ENCODE measurements around the gene SNPH. TPM values are rescaled to one million over a fixed set of nuclear protein-coding genes. Genes with fewer than 3 reads are reported as not detected.

Gene SNPH
- total and polyA plus RNA-seq, 7 donors = 1.0 to 9.3 (median 3.7) TPM

- peak; percentile 98 for TF ChIP-seq CTCF (IDR thresholded peaks at IDR 0.05)
- Histone ChIP-seq H3K4me3 (peak overlapping the region; percentile 41), H3K27ac (peak overlapping the region; percentile 0), H3K27me3 (ENCODE audit: insufficient read depth in 3 of 3, low read length in 2 of 3) (no peaks in the 10 kb centered on the region), H3K36me3 (ENCODE audit: insufficient read depth in 1 of 2, low read depth in 1 of 2) (no peaks in the 10 kb centered on the region), H3K9me3 (no peaks in the 10 kb centered on the region), H3K4me1 (no peaks in the 10 kb centered on the region)
- DNase-seq (peak; percentile 77 to 83), ATAC-seq (peak; percentile 82 to 97 (median 90))
- intact Hi-C loops (cut with DNase I) = loop anchor here (1.0 to 5.0 kb wide), 3 partner anchors 79 to 125 kb away; partner anchors contain the start of gene FKBP1A (in 1 of the 2)
- 18 to 22% (median 20%) methylated on average over 32 to 38 of the region's 38 CpGs for WGBS, 3 donors
These were observed 47.3 kb downstream of the SNPH start for GRCh38 chr20:1313236-1313964.

GRCh38 chr20:1315804-1316203 lies 49.7 kb downstream of the SNPH start:
- Histone ChIP-seq H3K36me3 (ENCODE audit: insufficient read depth in 1 of 2, low read depth in 1 of 2) (no peaks in the 10 kb centered on the region), H3K4me3 (no peak overlapping the region), H3K4me1 (no peaks in the 10 kb centered on the region), H3K9me3 (no peaks in the 10 kb centered on the region), H3K27me3 (ENCODE audit: insufficient read depth in 3 of 3, low read length in 2 of 3) (no peaks in the 10 kb centered on the region), H3K27ac (no peak overlapping the region)
- intact Hi-C loops (cut with DNase I) = no loop called here
- 81 to 88% (median 85%) methylated on average over 5 of the region's 5 CpGs for WGBS, 3 donors
- no peak for ATAC-seq
- no peak for DNase-seq
- no peak for TF ChIP-seq CTCF (IDR thresholded peaks at IDR 0.05)

- WGBS, 3 donors = 40 to 49% (median 49%) methylated on average over 12 of the region's 12 CpGs
- no peaks in the 10 kb centered on the region for H3K9me3 ChIP-seq
- DNase-seq = no peak
- intact Hi-C loops (cut with DNase I) = no loop called here
- H3K27me3 ChIP-seq (ENCODE audit: insufficient read depth in 3 of 3, low read length in 2 of 3) = no peaks in the 10 kb centered on the region
- no peak overlapping the region for H3K4me3 ChIP-seq
- H3K4me1 ChIP-seq = peaks cover 5% of the 10 kb centered on the region
- no peak for ATAC-seq
- TF ChIP-seq CTCF (IDR thresholded peaks at IDR 0.05) = no peak
- no peaks in the 10 kb centered on the region for H3K36me3 ChIP-seq (ENCODE audit: insufficient read depth in 1 of 2, low read depth in 1 of 2)
- H3K27ac ChIP-seq = no peak overlapping the region
These were observed 51.6 kb downstream of the SNPH start for GRCh38 chr20:1317545-1318255.

- no peak for ATAC-seq
- Histone ChIP-seq H3K27ac (no peak overlapping the region), H3K27me3 (ENCODE audit: insufficient read depth in 3 of 3, low read length in 2 of 3) (no peaks in the 10 kb centered on the region), H3K4me3 (no peak overlapping the region), H3K4me1 (peaks cover 18% of the 10 kb centered on the region), H3K9me3 (no peaks in the 10 kb centered on the region), H3K36me3 (ENCODE audit: insufficient read depth in 1 of 2, low read depth in 1 of 2) (no peaks in the 10 kb centered on the region)
- no peak for DNase-seq
- no peak for TF ChIP-seq CTCF (IDR thresholded peaks at IDR 0.05)
- intact Hi-C loops (cut with DNase I) = no loop called here
- 78 to 89% (median 81%) methylated on average over 4 of the region's 4 CpGs for WGBS, 3 donors
These were observed 53.0 kb downstream of the SNPH start for GRCh38 chr20:1319051-1319450.
